Peyer's patch (tissue), 4 donors: Measurements from ENCODE around the gene CDH11. TPM values are rescaled to one million over a fixed set of nuclear protein-coding genes. Genes with fewer than 3 reads are reported as not detected.

Source experiments
- DNase-seq, 3 donors: peaks; one replicate each; pipeline ENCODE4 v3.0.0-alpha.2; 2017 to 2019
- H3K27ac ChIP-seq, 4 donors: fragments of 200-600 bp; sonication (generic); one replicate each; pipeline ENCODE4 v1.5.1; 2016 to 2019
- H3K27me3 ChIP-seq, 2 donors: fragments of 200-600 bp; sonication (generic); one replicate each; pipeline ENCODE4 v1.5.1; 2019
- H3K36me3 ChIP-seq, 3 donors: fragments of 200-600 bp; sonication (generic); one replicate each; pipeline ENCODE4 v1.5.1; 2016 to 2019
- H3K4me1 ChIP-seq, 4 donors: fragments of 200-600 bp; sonication (generic); one replicate each; pipeline ENCODE4 v1.5.1; 2016 to 2019
- H3K4me3 ChIP-seq, 4 donors: fragments of 200-600 bp; sonication (generic); 1 replicate in 3 of 4; 2 replicates in 1 of 4; pipeline ENCODE4 v1.5.1; 2016 to 2019; ENCODE audit warnings: mild to moderate bottlenecking in 1 of 4
- H3K9me3 ChIP-seq, 4 donors: fragments of 200-600 bp; sonication (generic); one replicate each; pipeline ENCODE4 v1.5.1; 2016 to 2019; ENCODE audit warnings: mild to moderate bottlenecking in 1 of 4
- CTCF ChIP-seq, 6 experiments: fragments of 450-650 bp in 4 of 6; fragments of 200-600 bp in 2 of 6; sonication (generic) in 1 of 6; IDR thresholded peaks; one replicate each; pipeline ENCODE4 v1.5.1; 2017 to 2019; ENCODE audit warnings: antibody characterized with exemption in 6 of 6, mild to moderate bottlenecking in 3 of 6, moderate library complexity in 1 of 6
- POLR2A ChIP-seq, 2 donors: fragments of 450-650 bp; IDR thresholded peaks; one replicate each; pipeline ENCODE4 v1.5.1; 2017; ENCODE audit warnings: antibody characterized with exemption in 2 of 2, mild to moderate bottlenecking in 2 of 2, moderate library complexity in 2 of 2
- total RNA-seq, 4 donors: library from RNA; depleted of rRNA; stranded (reverse); fragments of >200 nt; gene quantifications; one replicate each; pipeline ENCODE4 v1.1.0, GENCODE V29; 2016

CDH11 gene
- total RNA-seq, 4 donors from 2014 or later: 2.1 to 16.5 (median 4.9) TPM

- no peak for DNase-seq
- Histone ChIP-seq H3K27ac (no peak overlapping the region), H3K4me3 (no peak overlapping the region), H3K9me3 (no peaks in the 10 kb centered on the region), H3K4me1 (no peaks in the 10 kb centered on the region), H3K36me3 (no peaks in the 10 kb centered on the region), H3K27me3 (no peaks in the 10 kb centered on the region)
- TF ChIP-seq POLR2A (IDR thresholded peaks at IDR 0.05): no peak
- no peak for TF ChIP-seq CTCF (IDR thresholded peaks at IDR 0.05)
Measured at GRCh38 chr16:65116216-65116615, 5.6 kb downstream of the CDH11 start.

GRCh38 chr16:65114527-65114926 is 7.3 kb downstream of the CDH11 start:
- no peak overlapping the region for H3K27ac ChIP-seq
- no peak overlapping the region for H3K4me3 ChIP-seq
- no peaks in the 10 kb centered on the region for H3K9me3 ChIP-seq
- no peaks in the 10 kb centered on the region for H3K4me1 ChIP-seq
- DNase-seq: no peak
- TF ChIP-seq CTCF (IDR thresholded peaks at IDR 0.05): no peak
- TF ChIP-seq POLR2A (IDR thresholded peaks at IDR 0.05): no peak
- no peaks in the 10 kb centered on the region for H3K27me3 ChIP-seq
- H3K36me3 ChIP-seq: no peaks in the 10 kb centered on the region

GRCh38 chr16:65113441-65113840 is 8.4 kb downstream of the CDH11 start:
- no peak overlapping the region for H3K4me3 ChIP-seq
- TF ChIP-seq CTCF (IDR thresholded peaks at IDR 0.05) (no peak), POLR2A (IDR thresholded peaks at IDR 0.05) (no peak)
- H3K9me3 ChIP-seq: no peaks in the 10 kb centered on the region
- H3K27me3 ChIP-seq: no peaks in the 10 kb centered on the region
- H3K4me1 ChIP-seq: no peaks in the 10 kb centered on the region
- no peak overlapping the region for H3K27ac ChIP-seq
- DNase-seq: no peak
- H3K36me3 ChIP-seq: no peaks in the 10 kb centered on the region

GRCh38 chr16:65111306-65111705 is 10.6 kb downstream of the CDH11 start:
- Histone ChIP-seq H3K9me3 (no peaks in the 10 kb centered on the region), H3K4me3 (no peak overlapping the region), H3K36me3 (no peaks in the 10 kb centered on the region), H3K4me1 (no peaks in the 10 kb centered on the region), H3K27ac (no peak overlapping the region), H3K27me3 (no peaks in the 10 kb centered on the region)
- DNase-seq: no peak
- TF ChIP-seq POLR2A (IDR thresholded peaks at IDR 0.05): no peak
- no peak for TF ChIP-seq CTCF (IDR thresholded peaks at IDR 0.05)

- no peak overlapping the region for H3K27ac ChIP-seq
- H3K27me3 ChIP-seq: no peaks in the 10 kb centered on the region
- no peak overlapping the region for H3K4me3 ChIP-seq
- no peaks in the 10 kb centered on the region for H3K4me1 ChIP-seq
- no peaks in the 10 kb centered on the region for H3K36me3 ChIP-seq
- H3K9me3 ChIP-seq: no peaks in the 10 kb centered on the region
- TF ChIP-seq POLR2A (IDR thresholded peaks at IDR 0.05) (no peak), CTCF (IDR thresholded peaks at IDR 0.05) (no peak)
- no peak for DNase-seq
Measured at GRCh38 chr16:65106757-65107156, 15.1 kb downstream of the CDH11 start.

GRCh38 chr16:65105171-65105570 is 16.7 kb downstream of the CDH11 start:
- no peaks in the 10 kb centered on the region for H3K4me1 ChIP-seq
- DNase-seq: no peak
- no peaks in the 10 kb centered on the region for H3K36me3 ChIP-seq
- TF ChIP-seq POLR2A (IDR thresholded peaks at IDR 0.05): no peak
- TF ChIP-seq CTCF (IDR thresholded peaks at IDR 0.05): no peak
- no peaks in the 10 kb centered on the region for H3K9me3 ChIP-seq
- no peak overlapping the region for H3K27ac ChIP-seq
- H3K4me3 ChIP-seq: no peak overlapping the region
- H3K27me3 ChIP-seq: no peaks in the 10 kb centered on the region
